Measurements from ENCODE around the gene GRM8.
A peak's percentile ranks its signal among the peaks of the same experiment; 100 is the strongest.

GRM8 gene

DNA sequence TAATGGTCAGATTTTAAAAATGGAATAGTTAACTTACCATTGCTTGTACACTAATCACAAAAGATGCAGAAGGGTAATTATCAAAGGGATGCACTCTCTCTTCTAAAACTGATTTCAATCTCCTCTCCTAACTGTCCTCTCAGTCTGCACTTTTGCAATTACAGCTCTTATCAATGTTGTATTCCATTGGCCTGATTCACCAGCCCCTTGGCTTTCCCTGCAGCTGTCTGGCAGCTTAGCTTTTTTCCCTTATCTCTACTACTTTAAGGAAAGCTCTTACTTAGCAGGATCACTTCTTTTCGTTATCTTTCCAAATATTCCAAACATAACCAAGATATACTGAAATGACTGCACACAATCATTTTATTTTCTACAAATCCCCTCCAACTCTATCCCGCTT is 448.8 kb downstream of the GRM8 start:
- no peak for DNase-seq

- peak; percentile 38 for DNase-seq
These were observed 449.6 kb downstream of the GRM8 start for GRCh38 chr7:126803060-126803665.

DNA sequence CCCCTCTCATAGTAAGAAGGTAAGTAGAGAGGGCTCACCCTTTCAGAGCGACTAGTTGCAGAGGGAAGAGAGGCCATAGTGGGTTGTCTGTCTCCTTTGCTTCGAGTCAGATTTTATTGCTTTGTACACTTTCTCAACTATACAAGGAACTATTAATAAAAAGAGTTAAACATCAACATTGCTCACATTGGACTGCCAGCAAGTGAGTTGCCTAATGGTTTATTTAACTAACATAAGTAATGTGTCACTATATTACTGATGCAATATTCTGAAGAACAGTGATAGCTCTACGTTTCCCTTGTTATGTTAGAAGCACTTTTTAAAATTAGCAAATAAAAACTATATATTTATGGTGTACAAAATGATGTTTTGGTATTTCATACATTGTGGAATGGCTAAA is 451.0 kb downstream of the GRM8 start:
- no peak for DNase-seq

DNA sequence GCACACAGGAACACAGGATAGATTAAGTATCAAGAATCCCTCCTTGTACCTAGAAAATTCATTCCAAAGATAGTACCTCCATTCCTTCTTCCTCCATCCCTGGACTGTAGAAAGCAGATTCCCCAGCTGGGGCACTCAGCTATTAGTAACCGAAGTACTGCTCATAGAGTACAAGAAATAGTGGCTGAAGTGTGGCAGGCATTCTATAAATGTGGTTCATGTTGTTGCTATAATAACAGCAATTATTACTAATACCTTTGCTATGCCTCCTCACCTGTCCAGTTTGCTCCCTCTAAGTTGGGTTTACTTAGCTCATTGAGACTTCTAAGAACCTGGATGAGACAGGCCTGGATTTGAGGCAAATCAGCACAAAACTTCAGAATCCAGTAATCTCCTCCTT is 453.2 kb downstream of the GRM8 start:
- no peak for DNase-seq

GRCh38 chr7:126792521-126792920 is 460.2 kb downstream of the GRM8 start:
- DNase-seq = no peak

DNA sequence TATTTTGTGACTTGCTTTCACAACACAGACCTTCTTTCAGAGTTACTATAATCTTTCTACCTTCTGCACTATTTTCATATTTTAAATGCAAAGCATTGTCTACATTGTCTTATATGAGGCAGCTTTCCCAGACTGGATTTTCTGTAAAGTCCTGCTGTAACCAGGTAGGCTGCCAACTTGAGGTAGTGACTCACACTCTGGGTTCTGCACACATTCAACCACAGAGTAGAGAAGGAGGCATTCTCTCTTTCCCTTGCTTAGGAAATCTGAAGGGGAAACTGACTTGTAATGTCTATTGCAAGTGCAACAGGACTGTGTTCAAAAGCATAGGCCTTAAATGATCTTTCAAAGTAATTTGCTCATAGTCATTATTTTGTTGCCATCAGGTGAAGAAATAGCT is 461.4 kb downstream of the GRM8 start:
- no peak for DNase-seq

DNA sequence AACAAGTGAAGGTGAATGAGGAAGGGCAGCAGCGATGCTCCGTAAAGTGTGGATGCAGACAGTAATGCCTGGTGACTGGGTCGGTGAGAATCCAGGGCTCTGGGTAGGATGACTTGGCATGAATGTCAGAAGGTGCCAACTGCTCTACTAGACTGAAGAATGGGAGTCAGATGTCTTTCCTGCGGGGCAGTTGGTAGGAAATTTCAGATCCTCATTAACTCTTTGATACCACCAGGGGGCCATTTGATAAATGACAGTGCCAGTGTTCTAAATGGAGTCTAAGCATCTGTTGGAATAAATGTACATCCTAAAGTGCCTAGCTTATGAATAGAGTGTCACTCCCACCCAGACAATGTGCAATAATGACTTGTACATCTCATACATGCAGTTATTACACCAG is 462.0 kb downstream of the GRM8 start:
- DNase-seq = no peak

DNA sequence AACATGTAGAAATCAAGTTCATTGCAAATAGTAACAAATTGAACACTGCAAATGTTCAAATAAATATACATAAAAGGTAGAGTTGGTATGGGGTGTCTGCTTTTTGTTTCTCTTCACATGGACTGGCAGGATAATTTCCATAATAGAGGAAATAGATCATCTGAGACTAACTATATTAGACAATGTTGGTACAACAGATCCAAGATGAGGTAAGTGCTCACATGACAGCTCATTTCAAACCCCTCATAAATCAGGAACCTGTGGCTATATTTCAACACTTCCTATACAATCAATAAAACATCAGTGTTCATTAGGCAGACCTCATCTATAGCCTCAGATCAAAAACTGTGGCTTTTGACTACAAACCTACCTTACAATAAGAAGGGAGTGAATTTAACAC is 469.1 kb downstream of the GRM8 start:
- DNase-seq = no peak

- DNase-seq = no peak
These were observed 471.7 kb downstream of the GRM8 start for GRCh38 chr7:126780993-126781392.

GRCh38 chr7:126778101-126778500 is 474.6 kb downstream of the GRM8 start:
- no peak for DNase-seq

DNA sequence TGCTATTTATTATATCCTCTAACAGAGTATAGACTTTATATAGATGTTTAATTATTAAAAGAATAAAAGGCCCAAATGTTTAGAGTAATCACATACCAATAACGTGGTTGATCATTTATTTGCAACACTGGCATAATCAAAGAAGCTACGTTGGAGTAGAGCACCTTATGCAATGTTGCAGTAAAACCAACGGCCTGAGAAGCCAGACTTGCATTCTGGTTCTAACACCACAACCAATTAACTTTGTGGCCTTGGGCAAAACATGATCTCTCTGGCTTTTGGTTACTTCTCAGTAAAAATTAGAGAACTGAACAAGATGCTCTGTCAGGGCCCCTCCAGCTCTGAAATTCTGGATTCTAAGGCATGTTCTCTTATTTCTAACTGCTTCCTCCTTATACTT is 476.2 kb downstream of the GRM8 start:
- no peak for DNase-seq

- no peak for DNase-seq
These were observed 478.7 kb downstream of the GRM8 start for GRCh38 chr7:126774077-126774476.

DNA sequence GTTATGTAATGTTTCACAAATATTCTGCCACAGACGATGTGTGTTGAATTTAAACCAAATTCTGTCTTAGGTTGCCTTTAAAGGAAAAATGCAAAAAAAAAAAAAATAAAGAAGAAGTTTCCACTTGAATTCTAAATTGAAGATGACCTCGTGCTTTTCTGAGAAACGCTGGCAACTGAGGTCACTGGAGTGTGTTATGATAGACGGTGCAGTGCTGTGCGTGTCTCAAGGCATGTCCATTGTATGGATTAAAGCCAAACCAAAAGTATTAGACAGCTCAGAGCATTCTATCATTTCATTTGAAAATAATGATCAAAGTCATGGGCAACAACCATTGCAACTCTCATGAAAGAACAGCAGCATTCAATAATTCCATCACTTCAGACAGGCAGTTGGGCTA is 483.9 kb downstream of the GRM8 start:
- no peak for DNase-seq

DNA sequence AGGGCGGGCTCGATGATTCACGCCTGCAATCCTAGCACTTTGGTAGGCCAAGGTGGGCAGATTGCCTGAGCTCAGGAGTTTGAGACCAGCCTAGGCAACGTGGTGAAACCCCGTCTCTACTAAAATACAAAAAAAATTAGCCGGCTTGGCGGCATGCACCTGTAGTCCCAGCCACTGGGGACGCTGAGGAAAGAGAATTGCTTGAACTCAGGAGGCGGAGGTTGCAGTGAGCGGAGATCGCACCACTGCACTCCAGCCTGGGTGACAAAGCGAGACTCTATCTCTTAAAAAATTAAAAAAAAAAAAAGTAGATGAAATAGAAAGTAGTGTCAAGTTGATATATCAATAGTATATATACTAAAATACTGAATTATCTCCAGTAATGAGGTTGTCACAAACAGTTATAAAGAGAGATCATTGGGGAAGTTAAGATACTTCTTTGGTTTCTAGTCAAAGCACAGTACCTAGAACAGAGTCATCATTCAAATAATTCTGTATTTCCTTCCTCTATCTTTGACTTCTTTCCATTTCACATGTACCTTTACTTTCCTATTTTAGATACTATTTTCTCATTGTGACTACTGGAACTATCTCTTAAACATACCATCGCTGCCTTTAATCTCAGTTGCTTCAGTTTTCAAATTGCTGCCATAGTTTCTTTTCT is 491.7 kb downstream of the GRM8 start:
- no peak for DNase-seq

DNA sequence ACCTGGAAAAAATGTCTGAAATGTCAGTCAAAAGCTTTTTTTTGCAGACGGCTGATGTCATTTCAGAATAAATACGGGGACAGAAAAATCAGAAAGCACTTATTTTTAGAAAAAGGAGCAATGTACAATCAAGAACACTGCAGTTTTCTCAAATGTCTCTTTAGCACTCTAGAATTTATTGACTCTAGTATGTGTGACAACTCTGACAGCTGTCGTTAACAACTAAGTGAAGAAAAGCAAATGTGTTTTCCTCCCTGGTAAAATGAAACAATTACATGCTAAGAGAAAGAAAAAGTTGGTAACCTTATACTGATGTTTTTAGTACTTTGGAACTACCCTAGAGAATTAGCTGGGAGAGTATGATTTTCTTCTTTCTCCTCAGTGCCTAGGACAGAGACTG is 497.4 kb downstream of the GRM8 start:
- no peak for DNase-seq

- no peak for DNase-seq
These were observed 502.4 kb downstream of the GRM8 start for GRCh38 chr7:126750207-126750911.

- no peak for DNase-seq
These were observed 523.8 kb downstream of the GRM8 start for GRCh38 chr7:126728967-126729366.

DNA sequence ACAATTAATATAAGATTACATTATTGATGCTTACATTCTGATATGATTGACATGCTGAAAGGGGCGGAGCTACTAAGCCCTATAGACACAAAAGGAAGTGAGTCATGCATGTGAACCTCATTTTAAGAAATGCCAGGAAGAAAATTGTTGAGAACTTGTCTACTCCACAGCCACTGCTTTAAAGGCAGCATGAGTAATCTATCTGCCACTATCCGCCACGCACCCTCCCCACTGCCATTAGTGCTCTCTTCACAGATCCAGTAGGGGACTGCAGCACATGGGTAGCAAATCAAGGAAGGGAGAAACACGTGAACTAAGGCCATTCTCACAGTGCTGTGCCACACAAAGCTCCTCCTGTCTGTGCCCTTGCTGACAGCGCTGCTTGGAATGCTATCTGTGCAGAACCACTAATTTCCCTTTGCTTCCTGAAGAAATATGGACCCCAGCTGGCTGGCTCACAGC is 524.8 kb downstream of the GRM8 start:
- no peak for DNase-seq

DNA sequence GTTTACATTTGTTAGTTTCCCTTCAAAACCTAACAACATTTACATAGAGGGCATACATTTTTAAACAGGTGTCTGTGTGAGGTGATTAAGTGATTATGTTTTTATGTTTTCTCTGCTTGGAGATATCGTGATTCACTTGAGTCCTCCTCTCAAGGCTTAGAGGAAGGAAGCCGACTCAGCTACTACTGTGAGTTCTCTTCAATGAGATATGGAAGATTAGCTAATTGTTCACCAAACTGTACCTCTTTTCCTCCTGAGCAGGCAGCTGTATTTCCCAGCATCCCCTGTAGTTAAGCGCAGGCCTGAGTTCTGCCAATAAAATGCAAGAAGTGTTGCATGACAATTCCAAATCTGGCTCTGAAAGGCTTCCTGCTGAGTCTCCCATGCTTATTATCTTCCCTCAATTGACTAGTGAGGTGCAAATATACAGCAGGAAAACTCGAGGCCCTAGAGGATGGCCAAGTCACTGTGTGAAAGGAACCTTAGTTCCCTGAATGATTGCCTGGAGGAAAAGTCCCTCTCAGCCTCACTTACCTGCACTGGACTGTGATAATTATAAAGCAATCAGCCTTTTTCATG is 528.7 kb downstream of the GRM8 start:
- no peak for DNase-seq

- DNase-seq = no peak
These were observed 532.5 kb downstream of the GRM8 start for GRCh38 chr7:126720232-126720631.

GRCh38 chr7:126718419-126718818 is 534.3 kb downstream of the GRM8 start:
- DNase-seq = no peak

DNA sequence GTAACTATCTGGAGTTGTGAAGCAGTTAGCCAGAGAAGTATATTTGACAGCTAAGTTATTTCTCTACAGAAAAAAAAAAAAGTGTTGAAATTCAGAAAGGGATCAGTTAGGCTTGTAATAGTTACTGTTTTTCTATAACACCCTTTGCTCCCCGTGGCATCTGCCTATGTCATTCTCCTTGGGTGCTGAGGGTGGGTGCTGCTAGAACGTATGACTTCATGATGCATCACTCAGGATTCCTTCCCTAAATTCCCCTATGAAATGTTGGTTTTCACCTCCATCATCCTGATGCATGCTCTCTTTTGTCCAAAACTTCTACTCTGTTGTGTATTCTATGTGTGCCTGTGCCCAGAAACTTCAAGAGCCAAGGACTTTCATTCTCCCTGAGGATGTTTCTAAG is 536.4 kb downstream of the GRM8 start:
- no peak for DNase-seq

DNA sequence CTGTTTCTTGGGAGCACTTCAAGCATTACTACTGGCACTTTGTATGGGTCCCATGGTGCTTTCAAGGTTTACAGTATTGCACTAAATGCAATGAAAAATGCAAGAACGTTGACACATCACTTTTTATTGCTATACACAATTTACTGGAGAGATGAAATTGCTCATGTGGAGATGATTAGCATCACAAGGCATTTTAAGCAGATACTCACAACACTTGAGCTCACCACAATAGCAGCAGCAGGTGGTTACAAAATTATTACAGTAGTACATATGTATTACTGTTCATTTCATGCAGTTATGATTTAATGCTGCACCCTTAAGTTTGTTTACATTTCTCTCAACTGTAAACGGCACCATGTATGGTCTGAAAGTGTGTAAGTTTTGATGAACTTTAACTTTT is 537.7 kb downstream of the GRM8 start:
- no peak for DNase-seq
